CD4-positive, alpha-beta T cell treated with Interleukin-4 for 1 hour (primary cell): Measurements from ENCODE around the gene MYH2.

ENCODE experiments used
- DNase-seq, 2 donors: peaks; one replicate each; pipeline ENCODE4 v3.0.0-alpha.2; 2020 to 2022

Gene MYH2

GRCh38 chr17:10513299-10514067, 36.0 kb downstream of the MYH2 start:
- no peak for DNase-seq

GRCh38 chr17:10512856-10513255, 36.6 kb downstream of the MYH2 start:
- no peak for DNase-seq

GRCh38 chr17:10499950-10500349, 49.5 kb downstream of the MYH2 start:
- DNase-seq, result no peak

- DNase-seq, result no peak
These were observed 57.5 kb downstream of the MYH2 start for GRCh38 chr17:10492004-10492403.

- no peak for DNase-seq
These were observed 67.2 kb downstream of the MYH2 start for GRCh38 chr17:10482252-10482651.

- no peak for DNase-seq
These were observed 71.8 kb downstream of the MYH2 start for GRCh38 chr17:10477701-10478100.

GRCh38 chr17:10474536-10474935, 74.9 kb downstream of the MYH2 start:
- no peak for DNase-seq

- no peak for DNase-seq
These were observed 77.6 kb downstream of the MYH2 start for GRCh38 chr17:10471858-10472257.
